ENCODE results near the gene GDI2.
"Not testable (repeated sequence)": the region's sequence is repeated elsewhere in the genome, so short reads cannot be mapped to it uniquely, and the experiment has no call there.

The GDI2 gene

DNA sequence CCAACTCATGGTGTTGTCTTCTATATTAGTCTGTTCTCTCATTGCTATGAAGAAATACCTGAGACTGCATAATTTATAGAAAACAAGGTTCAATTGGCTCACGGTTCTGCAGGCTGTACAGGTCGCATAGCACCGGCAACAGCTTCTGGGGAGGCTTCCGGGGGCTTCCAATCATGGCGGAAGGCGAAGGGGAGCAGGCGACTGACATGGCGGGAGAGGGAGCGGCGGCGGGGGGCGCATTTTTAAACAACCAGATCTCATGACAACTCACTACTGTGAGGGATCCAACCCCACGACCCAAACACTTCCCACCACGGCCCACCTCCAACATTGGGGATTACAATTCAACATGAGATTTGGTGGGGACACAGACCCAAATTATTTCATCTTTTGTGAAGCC, 28.7 kb upstream of the GDI2 start:
- Histone ChIP-seq H3K9me3 (ENCODE audit: control insufficient read depth in 2 of 2, low read length in 2 of 2) (no peaks in the 10 kb centered on the region), H3K9ac (ENCODE audit: low read length in 2 of 2) (no peak overlapping the region), H3K27ac (ENCODE audit: low read length) (no peak overlapping the region), H3K4me3 (ENCODE audit: low read length in 2 of 2) (no peak overlapping the region), H3K4me1 (ENCODE audit: control insufficient read depth, insufficient read depth, low read length) (no peaks in the 10 kb centered on the region), H3K36me3 (ENCODE audit: control insufficient read depth in 2 of 2, insufficient read depth in 2 of 2, low read length in 2 of 2) (no peaks in the 10 kb centered on the region), H3K27me3 (ENCODE audit: control insufficient read depth in 1 of 2, insufficient read depth in 2 of 2, low read length in 2 of 2) (no peaks in the 10 kb centered on the region)

DNA sequence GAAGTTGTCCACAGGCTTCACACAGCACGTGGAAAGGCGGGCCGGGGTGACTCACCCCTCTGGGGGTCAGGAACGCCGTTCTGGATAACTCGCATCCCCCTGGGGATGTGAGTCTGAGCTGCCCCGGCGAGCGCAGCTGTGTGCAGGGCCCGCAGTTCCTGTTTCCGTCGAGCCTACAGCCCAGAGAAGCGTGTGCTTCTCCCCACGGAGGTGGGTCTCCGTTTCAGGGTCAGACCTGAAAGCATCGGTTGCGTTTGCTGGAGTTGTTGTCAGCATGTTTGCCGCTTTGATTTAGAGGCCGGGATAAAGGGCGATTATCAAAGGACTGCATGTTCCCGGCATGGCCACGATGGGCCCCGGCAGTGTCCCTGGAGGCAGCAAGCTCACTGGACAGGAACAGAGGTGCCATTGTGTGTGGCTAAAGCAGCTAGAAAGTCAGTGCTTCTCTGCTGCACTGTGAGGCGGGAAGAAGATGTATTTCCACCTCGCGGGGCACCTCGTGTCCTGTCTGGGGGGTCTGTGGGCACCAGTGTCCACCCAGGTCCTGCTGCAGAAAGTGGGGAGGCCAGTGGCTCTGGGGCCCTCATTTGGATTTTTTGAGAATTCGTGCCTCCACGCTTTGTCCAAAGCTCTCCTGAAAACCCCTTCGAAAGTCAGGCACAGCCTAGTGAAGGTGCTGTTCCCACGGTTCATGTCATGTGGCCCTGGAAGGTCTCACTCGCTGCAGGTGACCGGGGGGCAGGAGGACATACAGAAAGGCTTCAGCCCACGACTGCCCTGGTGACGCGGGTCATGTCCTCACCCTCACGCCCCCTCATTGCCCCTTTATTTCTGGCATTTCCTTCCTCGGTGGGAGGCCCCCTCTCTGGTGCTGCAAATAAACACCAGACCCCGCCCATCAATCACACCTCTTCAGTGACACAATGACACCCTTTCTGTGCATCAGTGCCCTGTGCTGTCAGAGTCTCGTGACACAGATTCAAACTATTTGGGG, 27.4 kb upstream of the GDI2 start:
- no peaks in the 10 kb centered on the region for H3K27me3 ChIP-seq (ENCODE audit: control insufficient read depth in 1 of 2, insufficient read depth in 2 of 2, low read length in 2 of 2)
- no peaks in the 10 kb centered on the region for H3K4me1 ChIP-seq (ENCODE audit: control insufficient read depth, insufficient read depth, low read length)
- no peak overlapping the region for H3K4me3 ChIP-seq (ENCODE audit: low read length in 2 of 2)
- H3K36me3 ChIP-seq (ENCODE audit: control insufficient read depth in 2 of 2, insufficient read depth in 2 of 2, low read length in 2 of 2): no peaks in the 10 kb centered on the region
- H3K9me3 ChIP-seq (ENCODE audit: control insufficient read depth in 2 of 2, low read length in 2 of 2): no peaks in the 10 kb centered on the region
- no peak overlapping the region for H3K27ac ChIP-seq (ENCODE audit: low read length)
- no peak overlapping the region for H3K9ac ChIP-seq (ENCODE audit: low read length in 2 of 2)

DNA sequence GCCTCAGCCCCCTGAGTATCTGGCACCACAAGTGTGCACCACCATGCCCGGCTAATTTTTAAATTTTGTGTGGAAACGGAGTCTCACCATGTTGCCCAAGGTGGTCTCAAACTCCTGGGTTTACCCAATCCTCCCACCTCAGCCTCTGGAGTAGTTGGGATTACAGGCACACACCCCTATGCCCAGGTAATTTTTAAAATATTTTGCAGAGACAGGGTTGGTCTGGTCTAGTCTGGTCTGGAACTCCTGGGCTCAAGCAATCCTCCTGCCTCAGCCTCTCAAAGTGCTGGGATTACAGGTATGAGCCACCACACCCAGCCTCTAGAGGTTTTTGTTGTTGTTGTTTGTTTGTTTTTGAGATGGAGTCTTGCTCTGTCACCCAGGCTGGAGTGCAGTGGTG, 22.9 kb upstream of the GDI2 start:
- H3K36me3 ChIP-seq (ENCODE audit: control insufficient read depth in 2 of 2, insufficient read depth in 2 of 2, low read length in 2 of 2); H3K4me1 ChIP-seq (ENCODE audit: control insufficient read depth, insufficient read depth, low read length); H3K9ac ChIP-seq (ENCODE audit: low read length in 2 of 2); H3K9me3 ChIP-seq (ENCODE audit: control insufficient read depth in 2 of 2, low read length in 2 of 2); H3K27ac ChIP-seq (ENCODE audit: low read length); H3K4me3 ChIP-seq (ENCODE audit: low read length in 2 of 2); H3K27me3 ChIP-seq (ENCODE audit: control insufficient read depth in 1 of 2, insufficient read depth in 2 of 2, low read length in 2 of 2): not testable (repeated sequence)

DNA sequence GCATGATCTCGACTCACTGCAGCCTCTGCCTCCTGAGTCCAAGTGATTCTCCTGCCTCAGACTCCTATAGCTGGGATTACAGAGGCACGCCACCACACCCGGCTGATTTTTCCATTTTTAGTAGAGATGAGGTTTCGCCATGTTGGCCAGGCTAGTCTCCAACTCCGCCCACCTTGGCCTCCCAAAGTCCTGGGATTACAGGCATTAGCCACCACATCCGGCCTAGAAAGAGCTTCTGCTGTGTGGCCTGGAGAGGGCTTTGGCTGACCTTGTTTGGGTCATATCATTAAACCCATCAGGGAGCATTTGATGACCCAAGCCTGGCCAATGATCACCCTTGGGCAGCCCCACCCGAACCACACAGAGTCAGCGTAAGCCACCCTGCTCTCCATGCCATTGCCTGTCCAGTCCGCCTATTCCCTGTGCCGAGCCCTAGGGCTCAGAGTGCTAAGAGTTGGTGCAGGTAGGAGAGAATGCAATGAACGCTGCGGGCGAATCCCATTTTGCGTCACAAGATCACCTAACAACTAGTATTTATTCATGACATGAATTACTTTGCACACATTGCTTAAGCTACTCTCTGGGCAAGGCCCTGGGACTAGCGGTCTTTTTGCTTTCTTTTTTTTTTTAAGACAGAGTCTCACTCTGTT, 22.3 kb upstream of the GDI2 start:
- Histone ChIP-seq H3K27me3 (ENCODE audit: control insufficient read depth in 1 of 2, insufficient read depth in 2 of 2, low read length in 2 of 2) (no peaks in the 10 kb centered on the region), H3K36me3 (ENCODE audit: control insufficient read depth in 2 of 2, insufficient read depth in 2 of 2, low read length in 2 of 2) (no peaks in the 10 kb centered on the region), H3K27ac (ENCODE audit: low read length) (no peak overlapping the region), H3K9me3 (ENCODE audit: control insufficient read depth in 2 of 2, low read length in 2 of 2) (no peaks in the 10 kb centered on the region), H3K4me1 (ENCODE audit: control insufficient read depth, insufficient read depth, low read length) (no peaks in the 10 kb centered on the region), H3K9ac (ENCODE audit: low read length in 2 of 2) (no peak overlapping the region), H3K4me3 (ENCODE audit: low read length in 2 of 2) (no peak overlapping the region)

DNA sequence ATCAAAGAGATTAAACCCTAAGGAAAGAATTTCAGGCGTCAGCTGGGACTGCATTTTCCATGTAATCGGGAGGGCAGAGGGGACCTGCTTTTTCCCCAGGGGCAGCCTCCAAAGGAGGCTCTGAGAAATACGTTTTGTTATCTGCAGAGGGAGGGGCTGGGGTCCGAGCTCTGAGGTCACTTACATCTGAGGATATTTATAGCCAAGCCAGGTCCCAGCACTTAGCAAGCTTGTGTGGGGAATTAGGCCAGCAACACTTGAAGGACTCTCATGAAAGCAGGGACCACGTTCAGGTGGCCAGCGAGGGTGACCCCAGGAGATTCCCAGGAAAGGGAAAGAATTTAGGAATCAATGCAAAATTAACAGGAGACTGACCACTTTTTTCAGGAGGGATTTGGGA, 20.6 kb upstream of the GDI2 start:
- Histone ChIP-seq H3K27me3 (ENCODE audit: control insufficient read depth in 1 of 2, insufficient read depth in 2 of 2, low read length in 2 of 2) (no peaks in the 10 kb centered on the region), H3K4me3 (ENCODE audit: low read length in 2 of 2) (no peak overlapping the region), H3K9ac (ENCODE audit: low read length in 2 of 2) (no peak overlapping the region), H3K9me3 (ENCODE audit: control insufficient read depth in 2 of 2, low read length in 2 of 2) (no peaks in the 10 kb centered on the region), H3K4me1 (ENCODE audit: control insufficient read depth, insufficient read depth, low read length) (no peaks in the 10 kb centered on the region), H3K27ac (ENCODE audit: low read length) (no peak overlapping the region), H3K36me3 (ENCODE audit: control insufficient read depth in 2 of 2, insufficient read depth in 2 of 2, low read length in 2 of 2) (no peaks in the 10 kb centered on the region)

DNA sequence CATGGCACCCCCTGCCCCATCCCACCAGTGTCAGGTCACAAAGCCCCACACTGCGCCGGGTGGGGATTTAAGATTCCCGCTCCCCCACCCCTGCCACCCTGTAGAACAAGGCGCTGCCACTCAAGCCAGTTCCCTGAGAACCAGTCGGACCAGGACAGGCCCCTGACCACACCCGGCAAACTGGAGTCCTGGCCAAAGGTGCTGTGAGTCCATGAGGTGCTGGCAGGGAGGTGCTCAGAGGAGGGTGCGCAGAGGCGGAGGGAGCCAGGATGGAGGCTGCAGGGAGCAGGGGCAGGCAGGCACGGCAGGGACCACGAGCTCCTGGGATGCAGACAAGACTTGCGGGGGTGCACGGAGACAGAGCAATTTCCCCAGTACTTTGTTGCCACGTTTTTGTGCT, 19.7 kb upstream of the GDI2 start:
- no peaks in the 10 kb centered on the region for H3K4me1 ChIP-seq (ENCODE audit: control insufficient read depth, insufficient read depth, low read length)
- no peak overlapping the region for H3K4me3 ChIP-seq (ENCODE audit: low read length in 2 of 2)
- H3K27ac ChIP-seq (ENCODE audit: low read length): no peak overlapping the region
- no peaks in the 10 kb centered on the region for H3K27me3 ChIP-seq (ENCODE audit: control insufficient read depth in 1 of 2, insufficient read depth in 2 of 2, low read length in 2 of 2)
- no peaks in the 10 kb centered on the region for H3K36me3 ChIP-seq (ENCODE audit: control insufficient read depth in 2 of 2, insufficient read depth in 2 of 2, low read length in 2 of 2)
- no peaks in the 10 kb centered on the region for H3K9me3 ChIP-seq (ENCODE audit: control insufficient read depth in 2 of 2, low read length in 2 of 2)
- H3K9ac ChIP-seq (ENCODE audit: low read length in 2 of 2): no peak overlapping the region

DNA sequence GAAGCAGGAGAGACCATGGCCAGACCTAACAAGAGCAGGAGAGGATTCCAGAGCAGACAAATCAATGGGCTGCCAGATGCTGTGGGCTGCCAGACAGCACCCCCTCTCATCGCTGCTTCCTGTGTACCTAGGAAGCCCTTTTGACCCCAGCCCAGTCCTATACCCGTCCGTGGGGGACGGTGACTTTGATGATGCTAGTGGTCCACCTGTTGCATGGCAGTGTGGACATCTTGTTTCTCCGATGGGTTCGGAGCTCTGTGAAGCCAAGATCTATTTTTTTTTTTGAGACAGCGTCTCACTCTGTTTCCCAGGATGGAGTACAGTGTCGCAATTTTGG, 18.2 kb upstream of the GDI2 start:
- Histone ChIP-seq H3K9ac (ENCODE audit: low read length in 2 of 2) (no peak overlapping the region), H3K4me1 (ENCODE audit: control insufficient read depth, insufficient read depth, low read length) (no peaks in the 10 kb centered on the region), H3K4me3 (ENCODE audit: low read length in 2 of 2) (no peak overlapping the region), H3K9me3 (ENCODE audit: control insufficient read depth in 2 of 2, low read length in 2 of 2) (no peaks in the 10 kb centered on the region), H3K36me3 (ENCODE audit: control insufficient read depth in 2 of 2, insufficient read depth in 2 of 2, low read length in 2 of 2) (no peaks in the 10 kb centered on the region), H3K27ac (ENCODE audit: low read length) (no peak overlapping the region), H3K27me3 (ENCODE audit: control insufficient read depth in 1 of 2, insufficient read depth in 2 of 2, low read length in 2 of 2) (no peaks in the 10 kb centered on the region)

DNA sequence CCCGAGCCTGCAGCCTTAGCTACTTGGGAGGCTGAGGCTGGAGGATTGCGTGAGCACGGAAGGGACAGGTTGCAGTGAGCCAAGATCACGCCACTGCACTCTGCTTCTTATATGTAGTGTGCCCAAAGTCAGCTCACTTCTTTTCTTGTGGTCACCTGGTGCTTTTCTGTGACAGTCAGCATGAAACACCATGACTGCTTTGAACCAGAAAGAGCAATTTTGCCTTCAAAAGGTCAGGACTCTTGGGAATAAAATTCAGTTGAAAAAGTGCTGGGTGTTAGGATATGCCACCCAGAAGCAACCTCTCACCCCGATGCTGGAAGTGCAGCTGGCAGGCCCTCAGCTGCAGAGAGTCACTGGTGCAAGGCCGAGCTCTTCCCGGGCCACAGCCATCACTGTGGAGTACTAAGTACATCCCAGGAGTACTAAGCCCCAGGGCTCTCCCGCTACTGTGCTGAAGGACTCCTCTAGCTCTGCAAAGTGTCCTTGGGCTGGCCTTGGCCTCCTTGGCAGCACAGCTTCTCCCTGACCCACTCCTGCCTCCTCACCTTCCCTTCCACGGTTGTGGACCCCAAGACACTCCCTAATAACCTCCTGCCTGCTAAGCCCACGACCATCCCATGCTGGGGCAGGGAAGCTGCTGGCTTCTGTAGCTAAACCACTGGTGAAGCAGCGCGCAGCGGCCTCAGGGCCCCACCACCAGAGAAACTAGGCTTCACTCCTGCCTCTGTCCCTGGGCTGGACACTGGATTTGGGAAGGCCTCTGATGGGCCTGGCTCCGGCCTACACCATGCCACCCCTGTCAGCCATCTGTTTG, 17.6 kb upstream of the GDI2 start:
- Histone ChIP-seq H3K9ac (ENCODE audit: low read length in 2 of 2) (no peak overlapping the region), H3K4me3 (ENCODE audit: low read length in 2 of 2) (no peak overlapping the region), H3K36me3 (ENCODE audit: control insufficient read depth in 2 of 2, insufficient read depth in 2 of 2, low read length in 2 of 2) (no peaks in the 10 kb centered on the region), H3K9me3 (ENCODE audit: control insufficient read depth in 2 of 2, low read length in 2 of 2) (no peaks in the 10 kb centered on the region), H3K27ac (ENCODE audit: low read length) (no peak overlapping the region), H3K27me3 (ENCODE audit: control insufficient read depth in 1 of 2, insufficient read depth in 2 of 2, low read length in 2 of 2) (no peaks in the 10 kb centered on the region), H3K4me1 (ENCODE audit: control insufficient read depth, insufficient read depth, low read length) (no peaks in the 10 kb centered on the region)

DNA sequence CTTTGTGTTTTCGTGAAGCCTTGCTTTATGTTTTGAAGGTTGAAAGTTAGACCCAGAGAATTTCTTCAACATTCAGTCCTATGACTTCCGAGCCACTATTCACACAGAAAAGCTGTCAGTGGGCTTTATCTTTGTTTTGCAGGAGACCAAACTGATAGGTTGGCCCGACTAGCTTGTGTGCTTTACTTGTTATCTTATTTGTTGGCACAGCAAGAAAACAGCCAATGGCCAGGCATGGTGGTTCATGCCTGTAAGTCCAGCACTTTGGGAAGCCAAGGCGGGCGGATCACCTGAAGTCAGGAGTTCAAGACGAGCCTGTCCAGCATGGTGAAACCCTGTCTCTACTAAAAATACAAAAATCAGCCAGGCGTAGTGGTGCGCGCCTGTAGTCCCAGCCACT, 16.0 kb upstream of the GDI2 start:
- Histone ChIP-seq H3K9me3 (ENCODE audit: control insufficient read depth in 2 of 2, low read length in 2 of 2) (no peaks in the 10 kb centered on the region), H3K27ac (ENCODE audit: low read length) (no peak overlapping the region), H3K27me3 (ENCODE audit: control insufficient read depth in 1 of 2, insufficient read depth in 2 of 2, low read length in 2 of 2) (no peaks in the 10 kb centered on the region), H3K9ac (ENCODE audit: low read length in 2 of 2) (no peak overlapping the region), H3K4me1 (ENCODE audit: control insufficient read depth, insufficient read depth, low read length) (no peaks in the 10 kb centered on the region), H3K36me3 (ENCODE audit: control insufficient read depth in 2 of 2, insufficient read depth in 2 of 2, low read length in 2 of 2) (no peaks in the 10 kb centered on the region), H3K4me3 (ENCODE audit: low read length in 2 of 2) (no peak overlapping the region)

DNA sequence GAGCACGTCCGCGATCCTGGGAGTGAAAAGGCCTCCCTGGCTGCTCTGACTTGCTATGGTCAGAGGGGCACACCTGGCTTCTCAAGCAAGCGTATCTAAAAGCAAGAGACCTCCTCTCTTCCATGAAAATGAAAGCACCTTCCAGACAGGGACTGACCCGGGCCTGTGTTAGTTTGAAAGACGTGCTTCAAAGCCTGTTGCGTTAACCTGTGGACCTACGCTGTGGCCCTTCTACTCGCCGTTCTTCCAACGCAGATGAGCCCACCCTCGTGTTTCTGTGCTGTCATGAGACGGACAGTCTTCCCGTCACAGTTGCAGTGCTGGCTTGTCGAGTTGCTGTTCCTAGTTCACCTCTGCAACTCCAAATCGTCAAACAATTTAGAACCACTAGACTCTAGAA, 15.5 kb upstream of the GDI2 start:
- Histone ChIP-seq H3K9me3 (ENCODE audit: control insufficient read depth in 2 of 2, low read length in 2 of 2) (no peaks in the 10 kb centered on the region), H3K27me3 (ENCODE audit: control insufficient read depth in 1 of 2, insufficient read depth in 2 of 2, low read length in 2 of 2) (no peaks in the 10 kb centered on the region), H3K4me3 (ENCODE audit: low read length in 2 of 2) (no peak overlapping the region), H3K4me1 (ENCODE audit: control insufficient read depth, insufficient read depth, low read length) (no peaks in the 10 kb centered on the region), H3K27ac (ENCODE audit: low read length) (no peak overlapping the region), H3K9ac (ENCODE audit: low read length in 2 of 2) (no peak overlapping the region), H3K36me3 (ENCODE audit: control insufficient read depth in 2 of 2, insufficient read depth in 2 of 2, low read length in 2 of 2) (no peaks in the 10 kb centered on the region)
